HG02973 (cell line): ENCODE measurements around the gene TMEM186.
"Not testable (repeated sequence)": the region's sequence is repeated elsewhere in the genome, so short reads cannot be mapped to it uniquely, and the experiment has no call there.

ENCODE experiments used
- ATAC-seq: cut with Tn5 transposase; IDR thresholded peaks from one replicate; pipeline ENCODE4 v1.9.1; 2021; ENCODE audit warnings: moderate library complexity; ENCODE audit not compliant: unreplicated experiment

The TMEM186 gene

GRCh38 chr16:8814095-8814806, 16.8 kb upstream of the TMEM186 start:
- no peak for ATAC-seq

DNA sequence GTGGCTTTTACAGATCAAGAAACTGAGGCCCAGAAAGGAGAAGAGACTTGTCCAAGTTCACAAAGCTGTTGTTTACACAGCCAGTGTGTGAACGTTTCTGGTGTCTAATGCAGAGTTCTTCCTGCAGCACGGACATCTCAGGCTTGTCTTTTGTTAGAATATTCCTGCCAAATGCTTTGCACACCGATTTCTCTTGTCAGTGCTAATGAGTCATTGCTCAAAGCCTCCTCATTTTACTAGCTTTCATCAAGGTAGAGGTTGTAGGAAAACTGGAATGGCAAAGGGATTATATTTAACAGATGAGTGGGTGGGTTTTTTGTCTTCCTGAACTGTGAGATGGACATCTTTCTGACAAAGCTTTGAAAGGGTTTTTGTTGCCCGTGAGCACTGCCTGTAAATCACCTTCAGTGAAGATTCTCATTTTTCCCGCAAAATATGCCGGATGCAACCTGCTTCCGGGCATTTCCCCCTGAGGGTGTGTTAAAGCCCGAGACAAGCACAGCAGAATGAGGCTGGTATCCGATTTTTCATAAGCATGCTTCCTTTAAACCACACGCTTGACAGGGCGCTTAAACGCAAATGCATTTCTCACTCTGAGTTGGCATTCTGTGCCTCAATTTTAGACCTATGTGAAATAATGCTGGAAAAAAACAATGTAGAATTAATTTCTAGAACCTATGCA, 14.9 kb upstream of the TMEM186 start:
- no peak for ATAC-seq

GRCh38 chr16:8808613-8809353, 11.3 kb upstream of the TMEM186 start:
- no peak for ATAC-seq

DNA sequence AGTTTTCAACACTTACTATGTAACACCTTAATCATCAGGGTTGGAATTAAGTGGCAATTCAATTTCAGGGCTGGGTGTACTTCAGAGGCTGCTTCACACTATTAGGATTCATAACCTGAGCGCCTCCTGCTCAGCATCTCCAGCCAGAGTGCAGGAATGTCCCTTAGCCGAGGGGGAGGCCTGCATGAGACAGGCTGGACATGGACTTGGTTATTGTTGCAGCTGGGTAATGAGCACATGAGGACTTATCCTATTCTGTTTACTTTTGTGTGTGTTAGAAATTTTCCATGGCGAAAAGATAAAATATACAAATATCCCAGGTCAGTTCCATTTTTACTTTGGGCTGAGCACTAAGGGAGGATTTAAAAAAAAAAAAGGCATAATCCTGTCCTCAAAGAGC, 10.6 kb upstream of the TMEM186 start:
- ATAC-seq, result no peak

DNA sequence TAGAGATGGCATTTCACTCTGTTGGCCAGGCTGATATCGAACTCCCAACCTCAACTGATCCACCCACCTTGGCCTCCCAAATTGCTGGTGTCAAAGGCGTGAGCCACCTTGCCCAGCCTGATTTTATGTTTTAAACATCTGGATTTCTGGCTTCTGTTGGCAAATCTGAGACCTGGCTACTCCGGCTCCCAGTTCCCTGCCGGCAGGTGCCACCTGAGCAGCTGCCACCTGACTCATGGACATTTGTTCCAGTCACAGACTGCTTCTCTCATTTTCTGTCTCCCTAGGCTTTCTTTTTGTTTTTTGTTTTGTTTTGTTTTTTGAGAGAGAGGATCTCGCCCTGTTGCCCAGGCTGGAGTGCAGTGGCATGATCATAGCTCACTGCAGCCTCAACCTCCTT, 9.8 kb upstream of the TMEM186 start:
- no peak for ATAC-seq

GRCh38 chr16:8806272-8806983, 9.0 kb upstream of the TMEM186 start:
- ATAC-seq, result no peak

- ATAC-seq, result no peak
These were observed 6.9 kb upstream of the TMEM186 start for GRCh38 chr16:8804313-8804712.

DNA sequence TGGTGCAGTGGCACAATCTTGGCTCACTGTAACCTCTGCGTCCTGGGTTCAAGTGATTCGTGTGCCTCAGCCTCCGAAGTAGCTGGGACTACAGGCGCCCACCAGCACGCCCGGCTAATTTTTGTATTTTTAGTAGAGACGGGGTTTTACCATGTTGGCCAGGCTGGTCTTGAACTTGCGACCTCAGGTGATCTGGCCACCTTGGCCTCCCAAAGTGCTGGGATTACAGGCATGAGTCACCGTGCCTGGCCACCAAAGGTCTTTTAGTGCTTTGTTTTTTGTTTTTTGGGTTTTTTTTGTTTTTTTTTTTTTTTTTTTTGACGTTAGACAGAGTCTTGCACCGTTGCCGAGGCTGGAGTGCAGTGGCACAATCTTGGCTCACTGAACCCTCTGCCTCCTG, 6.3 kb upstream of the TMEM186 start:
- not testable (repeated sequence) for ATAC-seq

DNA sequence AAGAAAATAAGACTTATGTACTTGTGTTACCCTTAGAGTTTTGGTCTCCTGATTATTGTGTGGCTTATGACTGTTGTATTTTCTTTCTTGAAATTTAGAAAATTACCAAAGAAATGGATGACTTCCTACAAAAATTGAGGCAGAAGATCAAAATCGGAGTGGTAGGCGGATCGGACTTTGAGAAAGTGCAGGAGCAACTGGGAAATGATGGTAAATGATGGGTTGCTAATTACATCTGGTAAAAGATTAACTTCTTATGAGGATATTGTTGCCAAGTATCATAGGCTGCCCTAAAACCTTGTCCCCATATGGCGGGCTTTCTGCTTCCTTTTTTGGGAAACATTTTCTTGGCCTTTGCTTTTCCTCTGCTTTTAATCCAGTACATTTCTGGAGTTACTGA, 4.3 kb upstream of the TMEM186 start:
- no peak for ATAC-seq

DNA sequence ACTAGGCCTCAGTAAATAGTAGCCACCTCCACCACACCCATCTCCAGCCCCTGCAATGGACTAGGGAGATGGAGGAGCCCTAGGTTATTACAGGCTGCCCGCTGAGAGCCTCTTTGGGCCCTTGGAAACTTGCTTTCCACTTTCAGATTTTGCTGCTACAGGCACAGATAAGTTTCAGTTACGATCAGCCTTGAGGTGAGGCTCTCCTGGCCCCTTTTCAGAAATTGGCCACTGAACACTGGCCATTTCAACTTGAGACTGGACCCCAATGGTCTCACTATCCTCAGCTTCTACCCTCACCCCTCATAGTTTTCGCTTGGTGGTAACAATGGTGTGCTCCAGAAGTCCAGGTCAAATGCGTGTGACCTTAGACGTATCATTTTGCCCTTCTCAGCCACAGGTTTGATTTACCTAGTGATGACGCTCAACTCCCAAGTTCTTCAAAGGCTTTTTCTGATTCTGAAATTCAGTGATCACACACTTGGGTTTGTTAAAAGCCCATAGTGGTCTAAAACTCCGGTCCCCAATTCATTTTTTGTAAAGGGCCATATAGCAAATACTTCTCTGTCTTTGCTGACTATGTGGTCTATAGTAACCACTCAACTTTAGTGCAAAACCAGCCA, 1.2 kb upstream of the TMEM186 start:
- ATAC-seq, result no peak

DNA sequence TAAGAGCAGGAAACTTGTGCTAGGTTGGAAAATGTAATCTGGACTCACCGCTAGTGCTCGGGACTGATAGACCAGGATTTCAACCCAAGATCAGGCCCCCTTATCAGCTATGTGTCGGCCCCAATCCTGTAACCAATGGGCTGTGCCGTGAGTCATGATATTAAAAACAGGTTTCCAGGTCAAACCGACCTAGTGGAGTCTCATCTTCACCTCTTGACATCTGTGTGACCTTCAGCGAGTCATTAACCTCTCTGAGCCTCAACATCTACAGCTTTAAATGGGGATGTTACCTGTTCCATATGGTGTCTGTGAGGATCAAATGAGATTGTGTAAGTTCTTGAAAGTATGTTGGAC, 712 bp upstream of the TMEM186 start:
- no peak for ATAC-seq

DNA sequence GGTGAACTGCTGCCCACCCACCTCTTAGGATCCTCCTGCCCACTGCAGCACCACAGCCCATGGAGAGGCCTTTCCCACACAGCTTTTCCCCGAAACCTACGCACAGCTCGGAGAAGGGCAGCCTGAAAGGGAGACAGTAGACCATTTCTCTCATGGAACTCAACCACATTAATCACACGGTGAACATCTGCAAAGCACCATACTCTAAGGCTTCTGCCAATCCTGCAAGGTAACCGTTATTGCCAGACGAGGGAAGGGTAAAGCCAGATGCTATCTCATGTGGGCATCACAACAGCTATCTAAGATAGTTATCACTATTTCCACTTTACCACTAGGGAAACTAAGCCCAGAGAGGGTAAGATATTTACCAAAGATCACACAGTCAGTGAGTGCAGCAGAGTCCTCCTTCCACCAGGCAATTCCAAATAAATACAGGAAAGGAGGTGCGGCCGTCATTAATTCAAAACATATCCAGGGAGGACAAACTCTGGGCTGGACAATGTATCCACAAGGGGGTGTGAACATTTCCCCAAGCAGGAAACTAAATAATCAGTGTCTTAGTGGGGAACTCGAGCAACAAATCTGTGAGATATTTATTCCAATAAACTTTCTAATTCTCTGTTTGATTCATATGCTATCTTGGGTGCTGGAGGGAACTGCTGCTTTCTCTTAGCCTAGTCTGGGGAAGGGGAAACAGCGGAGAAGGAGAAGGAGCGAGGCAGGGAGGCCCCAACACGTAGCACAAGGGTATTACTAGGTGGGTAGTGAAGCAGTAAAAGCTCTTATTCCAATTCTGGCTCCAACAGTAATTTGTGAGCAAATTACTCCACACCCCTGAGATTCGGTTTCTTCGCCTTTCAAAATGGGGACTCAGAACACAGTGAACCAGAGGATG, 723 bp downstream of the TMEM186 start:
- ATAC-seq, result no peak

DNA sequence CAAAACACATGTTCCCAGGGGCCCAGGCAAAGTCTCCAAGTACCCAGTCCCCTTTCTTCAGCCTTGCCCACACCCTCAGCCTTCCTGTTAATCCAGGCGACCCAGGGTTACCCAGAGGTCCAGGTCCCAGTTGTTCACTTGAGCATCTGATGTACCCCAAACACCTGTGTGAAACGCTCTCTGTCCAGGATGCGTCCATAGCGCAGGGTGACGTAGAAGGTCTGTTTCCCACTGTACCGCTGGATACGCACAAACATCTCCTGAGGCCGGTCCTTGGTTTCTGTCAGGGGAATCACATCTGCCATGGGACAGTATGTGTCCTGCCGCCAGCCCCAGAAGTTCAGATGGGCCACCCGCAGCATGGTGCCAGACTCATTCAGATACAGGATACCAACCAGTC, 1.6 kb downstream of the TMEM186 start:
- ATAC-seq, result no peak

DNA sequence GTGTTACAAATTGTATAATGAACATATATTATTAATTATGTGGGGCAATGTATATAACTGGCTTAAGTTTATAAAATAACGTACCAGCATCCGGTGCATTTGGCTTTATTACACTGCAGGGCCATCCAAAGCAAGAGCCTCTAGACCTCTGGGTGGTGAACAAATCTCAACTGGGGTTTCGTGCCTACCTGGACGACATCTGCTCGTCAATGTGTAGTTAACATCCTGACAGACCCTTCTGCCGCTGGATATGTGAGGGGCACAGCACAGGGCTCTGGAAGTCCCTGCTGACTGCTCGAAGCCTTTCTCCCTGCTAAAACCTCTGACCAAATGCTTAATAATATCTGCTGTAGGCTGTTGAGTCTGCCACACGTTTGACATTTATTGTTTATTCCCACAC, 2.3 kb downstream of the TMEM186 start:
- ATAC-seq, result no peak

DNA sequence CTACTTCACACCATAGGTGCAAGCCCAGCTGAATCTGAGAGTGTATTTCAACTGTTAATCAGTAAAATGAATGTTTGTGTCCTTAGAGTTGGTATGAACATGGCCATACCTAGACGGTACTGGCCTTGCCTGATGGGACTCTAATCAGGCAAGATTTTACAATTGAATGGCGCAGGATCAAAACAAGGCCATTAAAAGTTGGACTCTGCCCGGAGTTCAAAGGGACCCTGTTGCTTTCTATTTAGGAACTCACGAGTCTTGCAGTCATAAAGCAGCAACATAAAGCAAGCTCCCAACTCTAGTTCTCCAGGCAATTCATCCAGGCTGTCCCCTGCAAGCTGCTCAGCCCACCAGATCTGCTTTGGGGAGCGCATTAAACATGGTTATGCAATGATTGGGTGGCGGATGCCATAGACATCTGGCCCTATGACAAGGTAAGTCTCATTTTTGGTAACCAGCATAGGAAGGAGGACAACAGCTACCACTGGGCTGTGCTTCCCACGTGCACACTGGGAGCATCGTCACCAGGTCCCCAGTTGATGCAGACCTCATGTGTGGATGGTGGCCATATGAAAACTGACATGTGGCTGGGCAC, 8.8 kb downstream of the TMEM186 start:
- ATAC-seq, result no peak

- ATAC-seq, result not testable (repeated sequence)
These were observed 11.1 kb downstream of the TMEM186 start for GRCh38 chr16:8786316-8786715.

GRCh38 chr16:8785408-8785807, 12.0 kb downstream of the TMEM186 start:
- no peak for ATAC-seq

GRCh38 chr16:8782673-8783072, 14.8 kb downstream of the TMEM186 start:
- ATAC-seq, result no peak

DNA sequence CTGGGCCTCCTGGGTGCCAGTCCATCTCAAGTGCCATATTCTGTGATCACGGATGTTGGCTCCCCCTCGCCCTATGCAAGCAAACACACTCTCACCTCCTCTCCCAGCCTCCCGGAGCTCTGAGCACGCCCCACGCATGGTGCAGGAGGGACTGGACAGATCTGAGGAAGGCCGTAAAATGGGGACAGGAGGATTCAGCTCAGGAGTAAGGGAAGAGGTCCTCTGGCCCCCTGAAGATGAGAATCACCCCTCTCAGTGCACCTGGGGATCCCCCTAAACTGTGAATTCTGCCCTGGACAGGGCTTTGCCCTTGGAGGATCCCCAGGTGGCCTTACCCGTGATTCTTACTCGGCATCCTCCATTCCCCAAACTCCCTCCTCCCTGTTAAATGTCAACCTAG, 15.6 kb downstream of the TMEM186 start:
- no peak for ATAC-seq

DNA sequence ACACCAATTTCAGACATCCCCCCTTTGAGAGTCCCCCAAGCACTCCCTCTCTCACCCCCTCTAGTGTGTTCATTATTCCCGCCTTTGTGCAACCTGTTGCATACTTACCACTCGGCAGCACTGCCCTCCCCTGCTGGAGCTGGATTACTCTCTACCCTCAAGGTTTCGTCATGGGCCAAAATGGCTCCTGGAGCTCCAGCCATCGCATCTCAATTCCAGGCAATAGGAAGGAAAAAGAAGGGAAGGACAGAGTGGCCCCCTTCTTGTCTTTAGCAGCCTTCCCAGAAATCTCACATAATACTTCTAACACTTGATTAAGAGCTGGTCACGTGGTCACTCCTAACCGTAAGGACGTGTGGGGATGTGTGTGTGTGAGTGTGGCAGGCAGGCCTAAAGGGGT, 20.2 kb downstream of the TMEM186 start:
- no peak for ATAC-seq
